ENCODE measurements around the gene PRMT3.
"Not testable (repeated sequence)": the region's sequence is repeated elsewhere in the genome, so short reads cannot be mapped to it uniquely, and the experiment has no call there.

PRMT3 gene

GRCh38 chr11:20467487-20468185 lies 80.1 kb downstream of the PRMT3 start:
- no peak for TF ChIP-seq POLR2AphosphoS5 (IDR thresholded peaks at IDR 0.05; ENCODE audit: low read depth, low read length)
- no peak for TF ChIP-seq POLR2A (IDR thresholded peaks at IDR 0.05; ENCODE audit: low read depth, low read length)
- TF ChIP-seq TAF1 (IDR thresholded peaks at IDR 0.05; ENCODE audit: borderline replicate concordance, low read depth, low read length), result no peak
- no peak for DNase-seq (ENCODE audit: insufficient read length)

GRCh38 chr11:20470348-20470747 lies 82.8 kb downstream of the PRMT3 start:
- FAIRE-seq (peak; percentile 36), DNase-seq (ENCODE audit: insufficient read length) (no peak)
- no peak for TF ChIP-seq TAF1 (IDR thresholded peaks at IDR 0.05; ENCODE audit: borderline replicate concordance, low read depth, low read length)
- no peak for TF ChIP-seq POLR2AphosphoS5 (IDR thresholded peaks at IDR 0.05; ENCODE audit: low read depth, low read length)
- no peak for TF ChIP-seq POLR2A (IDR thresholded peaks at IDR 0.05; ENCODE audit: low read depth, low read length)

More at GRCh38 chr11:20467487-20468185, 80.1 kb downstream of the PRMT3 start:
- FAIRE-seq, result no peak

GRCh38 chr11:20471929-20472328 lies 84.4 kb downstream of the PRMT3 start:
- DNase-seq (ENCODE audit: insufficient read length); FAIRE-seq: not testable (repeated sequence)

- TF ChIP-seq TAF1 (IDR thresholded peaks at IDR 0.05; ENCODE audit: borderline replicate concordance, low read depth, low read length) (no peak), POLR2A (IDR thresholded peaks at IDR 0.05; ENCODE audit: low read depth, low read length) (no peak), POLR2AphosphoS5 (IDR thresholded peaks at IDR 0.05; ENCODE audit: low read depth, low read length) (no peak)
- no peak for DNase-seq (ENCODE audit: insufficient read length)
- FAIRE-seq, result peak; percentile 67
Measured at GRCh38 chr11:20474176-20474881, 86.8 kb downstream of the PRMT3 start.

GRCh38 chr11:20474882-20475517 lies 87.5 kb downstream of the PRMT3 start:
- no peak for FAIRE-seq
- DNase-seq (ENCODE audit: insufficient read length), result no peak
- TF ChIP-seq TAF1 (IDR thresholded peaks at IDR 0.05; ENCODE audit: borderline replicate concordance, low read depth, low read length) (no peak), POLR2AphosphoS5 (IDR thresholded peaks at IDR 0.05; ENCODE audit: low read depth, low read length) (no peak), POLR2A (IDR thresholded peaks at IDR 0.05; ENCODE audit: low read depth, low read length) (no peak)

GRCh38 chr11:20477418-20478090 lies 90.0 kb downstream of the PRMT3 start:
- no peak for TF ChIP-seq TAF1 (IDR thresholded peaks at IDR 0.05; ENCODE audit: borderline replicate concordance, low read depth, low read length)
- TF ChIP-seq POLR2AphosphoS5 (IDR thresholded peaks at IDR 0.05; ENCODE audit: low read depth, low read length), result no peak
- no peak for TF ChIP-seq POLR2A (IDR thresholded peaks at IDR 0.05; ENCODE audit: low read depth, low read length)
- FAIRE-seq (no peak), DNase-seq (ENCODE audit: insufficient read length) (no peak)

GRCh38 chr11:20479513-20479912 lies 92.0 kb downstream of the PRMT3 start:
- no peak for FAIRE-seq
- TF ChIP-seq TAF1 (IDR thresholded peaks at IDR 0.05; ENCODE audit: borderline replicate concordance, low read depth, low read length) (no peak), POLR2A (IDR thresholded peaks at IDR 0.05; ENCODE audit: low read depth, low read length) (no peak), POLR2AphosphoS5 (IDR thresholded peaks at IDR 0.05; ENCODE audit: low read depth, low read length) (no peak)

GRCh38 chr11:20483931-20484330 lies 96.4 kb downstream of the PRMT3 start:
- FAIRE-seq (no peak), DNase-seq (ENCODE audit: insufficient read length) (no peak)
- TF ChIP-seq TAF1 (IDR thresholded peaks at IDR 0.05; ENCODE audit: borderline replicate concordance, low read depth, low read length), result no peak
- no peak for TF ChIP-seq POLR2A (IDR thresholded peaks at IDR 0.05; ENCODE audit: low read depth, low read length)
- no peak for TF ChIP-seq POLR2AphosphoS5 (IDR thresholded peaks at IDR 0.05; ENCODE audit: low read depth, low read length)

More at GRCh38 chr11:20479513-20479912, 92.0 kb downstream of the PRMT3 start:
- no peak for DNase-seq (ENCODE audit: insufficient read length)

- not testable (repeated sequence) for DNase-seq (ENCODE audit: insufficient read length); FAIRE-seq
Measured at GRCh38 chr11:20484416-20484815, 96.9 kb downstream of the PRMT3 start.

GRCh38 chr11:20488352-20488751 lies 100.8 kb downstream of the PRMT3 start:
- DNase-seq (ENCODE audit: insufficient read length), result no peak
- peak; percentile 30 for FAIRE-seq
- TF ChIP-seq POLR2A (IDR thresholded peaks at IDR 0.05; ENCODE audit: low read depth, low read length) (no peak), POLR2AphosphoS5 (IDR thresholded peaks at IDR 0.05; ENCODE audit: low read depth, low read length) (no peak), TAF1 (IDR thresholded peaks at IDR 0.05; ENCODE audit: borderline replicate concordance, low read depth, low read length) (no peak)

- no peak for TF ChIP-seq POLR2A (IDR thresholded peaks at IDR 0.05; ENCODE audit: low read depth, low read length)
- no peak for TF ChIP-seq POLR2AphosphoS5 (IDR thresholded peaks at IDR 0.05; ENCODE audit: low read depth, low read length)
- no peak for TF ChIP-seq TAF1 (IDR thresholded peaks at IDR 0.05; ENCODE audit: borderline replicate concordance, low read depth, low read length)
- DNase-seq (ENCODE audit: insufficient read length), result no peak
- FAIRE-seq, result peak; percentile 78
Measured at GRCh38 chr11:20489948-20490347, 102.4 kb downstream of the PRMT3 start.

Data from GM12892 (cell line).